Esophagus muscularis mucosa (tissue), 4 donors: ENCODE data around the gene CDR2. TPM values are rescaled to one million over a fixed set of nuclear protein-coding genes. Genes with fewer than 3 reads are reported as not detected.

Experiments
- DNase-seq: peaks from one replicate; pipeline ENCODE4 v3.0.0-alpha.2; 2017; ENCODE audit errors: extremely low spot score
- H3K27ac ChIP-seq, 4 donors: fragments of 200-600 bp; sonication (generic); replicated peaks in 1 of 4; 1 replicate in 3 of 4; 2 replicates in 1 of 4; pipeline ENCODE4 v1.5.1; 2016 to 2019; ENCODE audit warnings: mild to moderate bottlenecking in 1 of 4
- H3K27me3 ChIP-seq, 4 donors: fragments of 200-600 bp; sonication (generic); one replicate each; pipeline versions ENCODE4 v1.5.1 to v1.6.0; 2016 to 2019
- H3K36me3 ChIP-seq, 4 donors: fragments of 200-600 bp; sonication (generic); one replicate each; pipeline ENCODE4 v1.5.1; 2016 to 2019
- H3K4me1 ChIP-seq, 4 donors: fragments of 200-600 bp; sonication (generic); one replicate each; pipeline ENCODE4 v1.5.1; 2016 to 2019
- H3K4me3 ChIP-seq, 4 donors: fragments of 200-600 bp; sonication (generic); 1 replicate in 2 of 4; 2 replicates in 2 of 4; pipeline ENCODE4 v1.5.1; 2016 to 2019; ENCODE audit warnings: mild to moderate bottlenecking in 4 of 4, moderate library complexity in 1 of 4
- H3K9me3 ChIP-seq, 4 donors: fragments of 200-600 bp; sonication (generic); 1 replicate in 3 of 4; 2 replicates in 1 of 4; pipeline ENCODE4 v1.5.1; 2016 to 2019
- CTCF ChIP-seq, 3 experiments: fragments of 200-600 bp in 2 of 3; fragments of 450-650 bp in 1 of 3; sonication (generic) in 2 of 3; IDR thresholded peaks; one replicate each; pipeline ENCODE4 v1.5.1; 2017 to 2019; ENCODE audit warnings: antibody characterized with exemption in 3 of 3, mild to moderate bottlenecking in 2 of 3, moderate library complexity in 1 of 3
- EP300 ChIP-seq: sonication (generic); formaldehyde crosslinking; IDR thresholded peaks from one replicate; pipeline ENCODE4 v1.6.1; 2017; ENCODE audit warnings: antibody characterized with exemption
- POLR2A ChIP-seq: fragments of 450-650 bp; IDR thresholded peaks from one replicate; pipeline ENCODE4 v1.6.1; 2017; ENCODE audit warnings: antibody characterized with exemption, moderate library complexity, mild to moderate bottlenecking, low read depth
- POLR2AphosphoS5 ChIP-seq, 2 donors: sonication (generic); formaldehyde crosslinking; IDR thresholded peaks; one replicate each; pipeline ENCODE4 v1.6.1; 2017; ENCODE audit warnings: antibody characterized with exemption in 2 of 2
- WGBS: methylation state at CpG from one replicate; pipeline ENCODE4 v1.1.5; 2018; 5-methylcytosine and 5-hydroxymethylcytosine counted together
- intact Hi-C: fragments of 100-400 bp; cut with DNase I; formaldehyde crosslinking; loops from one replicate; pipeline ENCODE4 v1.15.1; 2023
- total RNA-seq, 4 donors: library from RNA; depleted of rRNA; stranded (reverse); fragments of >200 nt; gene quantifications; one replicate each; pipeline versions ENCODE4 v1.1.0 to v1.2.1, GENCODE V29; 2016

CDR2 gene
- total RNA-seq, 4 donors from 2014 or later: 37.0 to 54.0 (median 39.5) TPM

GRCh38 chr16:22322741-22323140 is 51.7 kb downstream of the CDR2 start:
- TF ChIP-seq CTCF (IDR thresholded peaks at IDR 0.05): no peak
- intact Hi-C loops: no loop called here
- Histone ChIP-seq H3K4me3 (no peak overlapping the region), H3K36me3 (peaks cover 36 to 99% (median 88%) of the 10 kb centered on the region in 4 donors), H3K9me3 (no peaks in the 10 kb centered on the region), H3K4me1 (peaks cover 5 to 8% (median 6%) of the 10 kb centered on the region in 4 donors), H3K27me3 (no peaks in the 10 kb centered on the region), H3K27ac (no peak overlapping the region)
- no peak for DNase-seq
- WGBS: 80% methylated on average over 10 of the region's 17 CpGs

- Histone ChIP-seq H3K27ac (no peak overlapping the region), H3K9me3 (no peaks in the 10 kb centered on the region), H3K36me3 (peaks cover 41 to 99% (median 88%) of the 10 kb centered on the region in 4 donors), H3K4me1 (peaks cover 5 to 8% (median 6%) of the 10 kb centered on the region in 4 donors), H3K4me3 (no peak overlapping the region), H3K27me3 (no peaks in the 10 kb centered on the region)
- intact Hi-C loops: no loop called here
- DNase-seq: no peak
- TF ChIP-seq POLR2AphosphoS5 (IDR thresholded peaks at IDR 0.05): no peak
- TF ChIP-seq EP300: no peak
- no peak for TF ChIP-seq CTCF (IDR thresholded peaks at IDR 0.05)
- TF ChIP-seq POLR2A: no peak
- 97% methylated on average over 11 of the region's 11 CpGs for WGBS
Measured at GRCh38 chr16:22322021-22322471, 52.4 kb downstream of the CDR2 start.

- Histone ChIP-seq H3K4me3 (no peak overlapping the region), H3K36me3 (peaks cover 41 to 99% (median 88%) of the 10 kb centered on the region in 4 donors), H3K9me3 (no peaks in the 10 kb centered on the region), H3K27ac (no peak overlapping the region), H3K4me1 (peaks cover 5 to 8% (median 6%) of the 10 kb centered on the region in 4 donors), H3K27me3 (no peaks in the 10 kb centered on the region)
- WGBS: 37% methylated on average over 15 of the region's 16 CpGs
- intact Hi-C loops: no loop called here
- TF ChIP-seq POLR2AphosphoS5 (IDR thresholded peaks at IDR 0.05) (peak in 1 of 2 donors; percentile 48), CTCF (IDR thresholded peaks at IDR 0.05) (peak; percentile 85 to 91 (median 87)), POLR2A (no peak)
- no peak for DNase-seq
Measured at GRCh38 chr16:22321340-22322001, 52.9 kb downstream of the CDR2 start.

GRCh38 chr16:22320572-22321339 is 53.7 kb downstream of the CDR2 start:
- H3K4me3 ChIP-seq: no peak overlapping the region
- H3K9me3 ChIP-seq: no peaks in the 10 kb centered on the region
- H3K36me3 ChIP-seq: peaks cover 37 to 99% (median 88%) of the 10 kb centered on the region in 4 donors
- peaks cover 5 to 8% (median 6%) of the 10 kb centered on the region in 4 donors for H3K4me1 ChIP-seq
- TF ChIP-seq EP300: no peak
- TF ChIP-seq CTCF (IDR thresholded peaks at IDR 0.05): no peak
- TF ChIP-seq POLR2AphosphoS5 (IDR thresholded peaks at IDR 0.05): no peak
- no peak for TF ChIP-seq POLR2A
- intact Hi-C loops: no loop called here
- H3K27ac ChIP-seq: no peak overlapping the region
- WGBS: 70% methylated on average over 13 of the region's 13 CpGs
- no peak for DNase-seq
- H3K27me3 ChIP-seq: no peaks in the 10 kb centered on the region
